ENCODE data around the gene GAS2.

The GAS2 gene

DNA sequence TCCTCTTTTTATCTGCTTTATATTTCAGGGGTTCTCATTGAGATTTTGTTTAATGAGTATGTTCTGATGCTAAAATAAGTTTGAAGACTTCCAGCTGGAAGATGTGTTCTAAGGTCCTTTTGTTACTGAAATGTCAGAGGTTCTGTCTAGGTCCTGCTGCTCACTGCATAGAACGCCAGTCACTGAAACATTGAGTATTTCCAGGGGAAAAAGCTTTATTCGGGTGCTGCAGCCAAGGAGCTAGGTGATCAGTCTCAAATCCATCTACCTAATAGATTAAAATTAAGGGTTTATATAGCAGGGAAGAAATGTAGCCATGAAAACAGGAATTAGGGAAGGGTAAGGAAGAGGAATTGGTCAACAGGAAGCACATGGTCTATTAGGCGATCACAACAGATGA is 143.5 kb downstream of the GAS2 start:
- H3K27ac ChIP-seq = no peak overlapping the region
- no peak for TF ChIP-seq CTCF (IDR thresholded peaks at IDR 0.05)
- TF ChIP-seq ZFX (IDR thresholded peaks at IDR 0.05; ENCODE audit: borderline replicate concordance) = no peak

- no peak for TF ChIP-seq ZFX (IDR thresholded peaks at IDR 0.05; ENCODE audit: borderline replicate concordance)
- no peak for TF ChIP-seq CTCF (IDR thresholded peaks at IDR 0.05)
- H3K27ac ChIP-seq = no peak overlapping the region
Observed at GRCh38 chr11:22822203-22822602, 155.8 kb downstream of the GAS2 start.

DNA sequence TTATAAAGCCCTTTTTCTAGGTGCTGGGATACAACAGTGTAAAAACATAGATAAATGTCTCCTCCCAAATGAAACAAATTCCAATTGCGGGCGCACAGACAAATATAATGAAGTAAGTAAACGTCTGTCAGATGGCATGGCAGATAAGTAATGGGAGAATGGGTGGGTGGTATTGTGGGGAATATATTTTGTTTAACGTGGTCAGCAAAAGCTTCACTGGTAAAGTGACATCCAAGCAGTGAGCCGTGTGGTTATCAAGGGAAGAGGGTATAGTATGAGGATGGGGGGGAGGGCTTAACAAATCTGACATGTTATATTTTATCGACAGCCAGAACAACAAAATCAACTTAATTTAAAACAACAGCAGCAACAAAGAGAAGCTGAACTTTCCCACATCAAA is 162.0 kb downstream of the GAS2 start:
- H3K27ac ChIP-seq = peak overlapping the region; percentile 90
- no peak for TF ChIP-seq CTCF (IDR thresholded peaks at IDR 0.05)
- TF ChIP-seq ZFX (IDR thresholded peaks at IDR 0.05; ENCODE audit: borderline replicate concordance) = no peak

- peak within 1 kb of the TSS; percentile 90 for H3K27ac ChIP-seq
- TF ChIP-seq CTCF (IDR thresholded peaks at IDR 0.05) (peak; percentile 85), ZFX (IDR thresholded peaks at IDR 0.05; ENCODE audit: borderline replicate concordance) (no peak)
Observed at GRCh38 chr11:22829231-22830081, 163.0 kb downstream of the GAS2 start, which contains the start of gene SVIP. TSS of gene SVIP (minus strand) at chr11:22829801. CDS start at chr11:22829748, 53 bp downstream.

GRCh38 chr11:22830082-22830414 is 163.6 kb downstream of the GAS2 start:
- TF ChIP-seq CTCF (IDR thresholded peaks at IDR 0.05) (peak; percentile 48), ZFX (IDR thresholded peaks at IDR 0.05; ENCODE audit: borderline replicate concordance) (no peak)
- H3K27ac ChIP-seq = peak overlapping the region; percentile 90

DNA sequence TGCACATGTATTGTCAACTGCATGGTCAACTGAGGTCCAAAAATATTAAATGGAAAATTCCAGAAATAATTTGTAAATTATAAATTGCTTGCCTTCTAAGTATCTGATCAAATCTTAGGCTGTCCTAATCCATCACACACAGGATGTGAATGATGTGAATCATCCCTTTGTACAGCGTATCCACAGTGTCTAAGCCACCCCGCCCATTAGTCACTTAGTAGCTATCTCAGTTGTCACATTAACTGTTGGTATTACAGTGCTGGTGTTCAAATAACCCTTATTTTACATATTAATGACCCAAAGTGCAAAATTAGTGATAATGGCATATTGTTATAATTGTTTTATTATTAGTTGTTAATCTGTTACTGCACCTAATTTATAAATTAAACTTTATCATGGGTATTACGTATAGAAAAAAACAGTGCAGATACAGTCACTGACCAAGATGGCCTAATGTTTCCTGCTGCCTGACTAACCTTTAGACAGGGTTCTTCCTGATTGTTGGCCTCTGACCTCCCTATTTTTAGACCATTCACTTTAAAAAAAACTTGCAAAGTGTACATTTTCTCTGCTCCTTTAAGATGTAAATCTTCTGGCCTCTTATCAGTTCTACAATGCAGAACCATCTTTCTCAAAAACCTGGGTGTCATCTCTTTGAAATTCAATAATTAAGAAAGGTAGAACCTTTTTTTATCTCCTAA is 166.1 kb downstream of the GAS2 start:
- H3K27ac ChIP-seq = no peak overlapping the region
- TF ChIP-seq CTCF (IDR thresholded peaks at IDR 0.05) (no peak), ZFX (IDR thresholded peaks at IDR 0.05; ENCODE audit: borderline replicate concordance) (no peak)

GRCh38 chr11:22846726-22847125 is 180.3 kb downstream of the GAS2 start:
- no peak overlapping the region for H3K27ac ChIP-seq
- TF ChIP-seq ZFX (IDR thresholded peaks at IDR 0.05; ENCODE audit: borderline replicate concordance) (no peak), CTCF (IDR thresholded peaks at IDR 0.05) (no peak)
